HG02678 (cell line): Measurements from ENCODE around the gene PLAGL2.
A peak's percentile ranks its signal among the peaks of the same experiment; 100 is the strongest.

ENCODE experiments used
- ATAC-seq: cut with Tn5 transposase; IDR thresholded peaks from one replicate; pipeline ENCODE4 v1.9.1; 2021; ENCODE audit warnings: mild to moderate bottlenecking, moderate library complexity; ENCODE audit not compliant: unreplicated experiment

The PLAGL2 gene

GRCh38 chr20:32231245-32231644 lies 23.7 kb upstream of the PLAGL2 start:
- no peak for ATAC-seq

- no peak for ATAC-seq
These were observed 23.2 kb upstream of the PLAGL2 start for GRCh38 chr20:32230707-32231106.

- ATAC-seq = no peak
These were observed 21.8 kb upstream of the PLAGL2 start for GRCh38 chr20:32229251-32229747.

- no peak for ATAC-seq
These were observed 20.5 kb upstream of the PLAGL2 start for GRCh38 chr20:32227744-32228688.

GRCh38 chr20:32227306-32227705 lies 19.8 kb upstream of the PLAGL2 start:
- no peak for ATAC-seq

- ATAC-seq = no peak
These were observed 18.8 kb upstream of the PLAGL2 start for GRCh38 chr20:32226391-32226790.

DNA sequence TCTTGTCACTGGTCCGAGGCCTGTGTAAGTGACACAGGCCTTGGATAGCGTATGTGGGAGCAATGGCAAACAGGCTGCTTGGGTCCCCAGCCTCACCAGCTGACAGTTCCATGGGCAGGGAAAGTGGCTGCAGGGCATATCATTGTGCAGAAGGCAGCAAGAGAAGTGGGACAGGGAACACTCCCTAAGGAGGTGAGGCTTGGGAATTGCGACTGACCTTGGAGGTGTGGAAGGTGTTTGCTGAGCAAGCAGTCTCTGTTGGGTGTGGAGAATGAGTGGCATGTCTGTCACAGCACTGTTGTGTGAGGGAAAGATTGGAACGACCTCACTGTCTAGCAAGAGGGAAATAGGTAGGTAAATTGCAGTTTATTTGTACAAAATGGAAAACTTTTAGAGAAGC lies 16.9 kb upstream of the PLAGL2 start:
- no peak for ATAC-seq

GRCh38 chr20:32218156-32218900 lies 10.8 kb upstream of the PLAGL2 start:
- no peak for ATAC-seq

DNA sequence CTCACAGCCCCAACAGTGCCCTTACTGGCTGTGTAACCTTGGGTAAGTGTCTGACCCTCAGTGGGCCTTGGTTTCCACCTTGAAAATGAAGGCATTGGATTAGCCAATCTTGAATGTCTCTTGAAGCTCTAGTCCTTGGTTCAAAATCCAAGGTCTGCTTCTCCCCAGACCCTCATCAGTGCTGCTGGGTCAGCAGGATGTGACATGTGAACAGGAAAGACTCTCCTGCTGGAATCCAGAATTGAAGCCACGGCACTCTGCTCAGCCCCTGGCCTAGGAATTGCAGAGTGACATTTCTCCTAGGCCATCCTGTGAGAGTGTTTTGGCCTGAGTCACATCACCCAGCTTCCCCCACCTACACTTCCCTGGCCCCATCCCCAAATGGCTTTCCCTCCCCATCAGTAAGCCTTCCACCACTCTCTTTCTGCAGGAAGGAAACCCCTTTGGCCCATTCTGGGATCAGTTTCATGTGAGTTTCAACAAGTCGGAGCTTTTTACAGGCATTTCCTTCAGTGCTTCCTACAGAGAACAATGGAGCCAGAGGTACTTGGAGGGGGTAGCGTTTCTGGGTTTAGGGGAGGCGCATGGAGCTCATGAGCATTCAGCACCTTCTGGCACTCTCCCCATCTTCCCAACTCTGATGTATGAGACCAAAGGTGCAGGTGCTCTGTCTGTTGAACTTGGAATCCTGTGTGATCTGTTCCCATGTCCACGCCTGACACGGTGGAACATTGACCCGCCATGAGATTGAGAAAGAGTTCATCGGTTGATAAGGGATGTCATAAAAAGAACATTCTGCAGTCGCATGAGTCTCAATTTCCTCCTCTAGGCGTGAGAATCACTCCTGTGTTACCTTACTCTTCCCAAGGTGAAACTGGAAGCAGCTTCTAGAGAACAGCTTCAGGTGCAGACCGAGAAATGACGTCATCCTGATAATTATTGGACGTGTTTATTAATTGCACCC lies 8.9 kb upstream of the PLAGL2 start:
- no peak for ATAC-seq

DNA sequence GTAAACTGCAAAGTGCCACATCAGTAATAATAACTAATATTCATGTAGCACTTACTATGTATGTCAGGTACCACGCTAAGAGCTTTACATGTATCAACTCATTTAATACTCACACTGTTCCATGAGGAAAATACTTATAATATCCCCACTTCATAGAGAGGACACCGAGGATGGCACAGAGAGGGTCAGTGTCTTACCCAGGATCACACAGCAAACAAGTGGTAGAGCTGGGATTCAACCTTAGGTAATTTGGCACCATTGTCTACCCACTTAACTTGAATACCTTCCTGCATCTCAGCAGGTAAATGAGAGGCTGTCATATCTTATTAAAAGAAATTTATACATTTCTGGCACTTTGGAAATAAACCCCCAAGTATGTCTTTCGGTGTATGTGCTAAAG lies 8.2 kb upstream of the PLAGL2 start:
- no peak for ATAC-seq

- ATAC-seq = no peak
These were observed 7.6 kb upstream of the PLAGL2 start for GRCh38 chr20:32215147-32215546.

DNA sequence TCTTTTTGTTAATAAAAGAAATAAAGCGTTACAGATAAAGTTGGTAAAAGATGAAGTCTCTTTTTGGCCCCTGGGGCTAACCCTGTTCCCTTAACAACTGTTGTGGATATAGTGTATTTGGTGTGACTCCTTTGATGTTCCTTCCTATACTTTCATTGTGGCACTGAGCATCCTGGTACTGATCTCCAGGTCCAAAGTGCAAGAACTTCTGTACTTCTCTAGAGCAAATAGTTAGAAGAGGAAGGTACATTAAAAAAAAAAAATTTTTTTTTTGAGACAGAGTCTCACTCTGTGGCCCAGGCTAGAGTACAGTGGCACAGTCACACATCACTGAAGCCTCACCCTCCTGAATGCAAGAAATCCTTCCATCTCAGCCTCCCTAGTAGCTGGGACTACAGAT lies 6.3 kb upstream of the PLAGL2 start:
- no peak for ATAC-seq

DNA sequence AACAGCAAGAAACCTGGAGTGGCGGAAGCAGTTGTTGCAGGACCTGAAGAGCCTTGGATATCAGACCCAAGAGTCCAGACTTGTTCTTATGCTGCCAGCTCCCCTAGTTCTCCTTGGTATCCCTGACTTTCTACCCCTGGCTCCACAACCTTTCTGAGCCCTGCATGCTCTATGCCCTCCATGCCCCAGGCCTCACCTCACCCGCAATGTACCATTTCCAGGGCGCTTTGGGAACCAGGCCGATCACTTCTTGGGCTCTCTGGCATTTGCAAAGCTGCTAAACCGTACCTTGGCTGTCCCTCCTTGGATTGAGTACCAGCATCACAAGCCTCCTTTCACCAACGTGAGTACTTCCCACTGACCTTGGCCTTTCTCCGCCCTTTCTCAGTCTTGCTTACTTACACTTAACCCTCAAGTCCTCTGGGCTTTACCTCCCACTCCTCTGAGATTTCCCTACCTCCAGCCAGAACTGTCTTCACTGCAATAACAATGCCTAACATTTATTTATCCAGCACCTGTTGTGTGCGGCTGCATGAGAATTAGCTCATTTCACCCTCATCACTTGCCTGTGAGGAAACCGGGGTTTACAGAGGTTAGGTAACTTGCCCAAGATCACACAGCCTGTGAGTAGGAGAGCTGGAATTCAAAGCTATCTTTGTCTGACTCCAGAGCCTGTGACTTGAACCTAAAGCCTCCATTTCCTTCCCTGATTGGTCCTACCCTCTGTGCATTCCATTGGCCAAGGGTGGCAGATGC lies 2.5 kb upstream of the PLAGL2 start:
- ATAC-seq = no peak

DNA sequence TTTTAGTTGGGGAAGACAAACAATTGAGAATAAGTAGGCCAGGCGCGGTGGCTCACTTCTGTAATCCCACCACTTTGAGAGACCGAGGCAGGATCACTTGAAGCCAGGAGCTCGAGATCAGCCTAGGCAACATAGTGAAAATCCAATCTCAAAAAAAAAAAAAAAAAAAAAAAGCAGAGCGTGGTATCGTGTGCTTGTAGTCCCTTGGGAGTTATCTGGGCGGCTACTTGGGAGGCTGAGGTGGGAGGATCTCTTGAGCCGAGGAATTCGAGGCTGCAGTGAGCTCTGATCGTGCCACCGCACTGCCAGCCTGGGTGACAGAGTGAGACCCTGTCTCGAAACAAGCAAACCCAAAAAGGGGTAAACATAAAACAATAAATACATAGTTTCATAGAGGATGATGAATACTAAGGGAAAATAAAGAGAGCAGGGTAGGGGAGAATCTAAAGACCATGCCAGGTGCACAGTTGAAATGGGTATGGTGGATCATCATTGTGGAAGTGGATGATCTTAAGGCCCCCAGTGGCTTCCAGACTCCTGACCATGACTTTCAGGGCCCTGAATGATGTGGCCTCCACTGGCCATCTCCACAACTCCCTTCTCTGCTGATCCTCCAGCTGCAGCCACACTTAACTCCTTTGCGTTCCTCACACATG lies 1.1 kb upstream of the PLAGL2 start:
- ATAC-seq = no peak

GRCh38 chr20:32206760-32207625 lies 550 bp downstream of the PLAGL2 start:
- peak; percentile 6 for ATAC-seq

DNA sequence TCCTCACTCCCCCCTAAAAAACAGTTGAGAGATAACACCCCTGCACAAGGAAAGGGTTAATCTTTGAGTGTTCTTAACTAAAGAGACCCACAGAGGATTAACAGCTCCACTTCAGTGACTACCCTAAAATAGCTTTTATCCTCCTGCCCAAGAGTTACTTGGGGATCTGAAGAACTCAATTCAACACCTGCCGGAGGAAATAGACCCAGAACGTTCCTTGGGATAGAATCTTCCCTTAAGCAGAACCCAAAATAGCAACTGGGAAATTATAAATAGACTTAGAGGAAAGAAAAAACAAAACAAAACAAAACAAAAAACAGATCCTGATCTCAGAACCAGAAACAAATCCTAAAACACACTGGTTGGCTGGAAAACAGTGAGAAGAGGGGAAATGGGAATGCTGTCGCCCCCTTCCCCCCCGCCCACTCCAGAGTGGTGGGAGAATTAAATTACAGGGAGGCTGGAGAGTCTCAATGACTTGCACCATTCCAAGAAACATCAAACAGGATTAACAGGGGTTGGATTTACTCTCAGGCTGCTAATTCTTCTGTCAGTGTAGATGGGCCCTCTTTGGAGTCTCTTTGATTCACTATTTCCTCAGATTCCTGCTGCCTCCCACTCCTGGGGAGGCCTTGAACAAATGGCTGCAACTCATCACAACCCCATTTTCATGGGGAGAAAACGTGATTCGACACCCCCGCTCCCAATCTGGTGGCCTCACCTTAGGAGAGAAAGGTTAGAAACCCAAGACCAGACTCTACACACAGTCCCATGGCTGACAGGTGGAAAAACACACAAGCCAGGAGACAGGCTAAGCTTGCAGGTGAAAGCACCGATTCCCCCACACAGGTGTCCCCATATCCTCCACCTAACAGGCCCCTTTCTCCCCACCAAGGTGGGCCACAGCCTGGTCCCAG lies 1.4 kb downstream of the PLAGL2 start:
- no peak for ATAC-seq

DNA sequence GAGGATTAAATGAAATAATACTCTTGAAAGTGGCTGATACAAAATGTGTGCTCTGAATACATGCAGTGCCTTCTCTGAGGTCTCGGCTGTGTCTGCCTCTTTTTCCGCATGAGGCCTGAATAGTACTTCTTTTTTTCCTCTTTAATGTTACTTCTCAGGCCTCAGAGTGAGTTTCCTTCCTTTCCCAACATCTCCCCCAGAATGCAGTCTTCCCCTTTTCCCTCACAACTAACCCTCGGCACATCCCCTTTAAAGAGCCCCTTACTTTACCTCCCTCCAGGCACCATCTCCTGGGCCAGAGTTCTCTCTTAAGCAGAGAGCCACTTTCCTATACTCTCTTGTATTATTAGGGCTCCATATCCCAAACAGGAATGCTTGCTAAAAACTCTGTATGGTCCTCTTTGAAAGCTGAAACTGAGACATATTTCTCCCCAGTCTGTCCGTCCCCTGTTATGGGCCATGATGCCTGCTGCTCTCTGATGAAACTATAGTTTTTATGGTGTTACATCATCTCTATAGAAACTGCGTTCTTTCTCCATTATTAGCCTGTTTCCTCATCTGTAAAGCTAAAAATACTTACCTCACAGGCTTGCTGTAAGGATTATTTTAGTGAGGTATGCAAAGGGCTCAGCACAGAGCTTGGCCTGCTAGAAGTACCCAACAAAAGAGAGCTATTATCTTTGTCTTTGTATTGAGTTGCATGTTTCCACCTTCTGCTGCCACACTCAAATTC lies 2.3 kb downstream of the PLAGL2 start:
- ATAC-seq = no peak
